H9 (cell line): ENCODE results near the gene AKAP12. TPM values are rescaled to one million over a fixed set of nuclear protein-coding genes. Genes with fewer than 3 reads are reported as not detected.

Experiments
- DNase-seq: peaks from one replicate; pipeline ENCODE4 v3.0.0-alpha.2; 2017
- H2AFZ ChIP-seq: one replicate; pipeline ENCODE4 v1.6.1; 2013; ENCODE audit warnings: mild to moderate bottlenecking, low read length, control low read depth, moderate library complexity
- H2AK5ac ChIP-seq: 2 replicates; pipeline ENCODE4 v1.6.1; 2013; ENCODE audit warnings: low read length, control low read depth, mixed read lengths; ENCODE audit not compliant: insufficient read length
- H2BK120ac ChIP-seq: one replicate; pipeline ENCODE4 v1.6.1; 2013; ENCODE audit warnings: low read depth, mild to moderate bottlenecking, low read length, control low read depth, inconsistent platforms; ENCODE audit not compliant: poor library complexity, severe bottlenecking
- H2BK12ac ChIP-seq: 2 replicates; pipeline ENCODE4 v1.6.1; 2013; ENCODE audit warnings: low read length, control low read depth, mixed read lengths, low read depth; ENCODE audit not compliant: insufficient read length
- H2BK15ac ChIP-seq: 2 replicates; pipeline ENCODE4 v1.6.1; 2013; ENCODE audit warnings: low read depth, low read length, control low read depth
- H2BK20ac ChIP-seq: one replicate; pipeline ENCODE4 v1.6.1; 2013; ENCODE audit warnings: low read depth, mild to moderate bottlenecking, low read length, control low read depth, inconsistent platforms; ENCODE audit not compliant: poor library complexity, severe bottlenecking
- H2BK5ac ChIP-seq: 2 replicates; pipeline ENCODE4 v1.6.1; 2013; ENCODE audit warnings: low read length, control low read depth, mixed read lengths; ENCODE audit not compliant: insufficient read length
- H3K14ac ChIP-seq: 2 replicates; pipeline ENCODE4 v1.6.1; 2013; ENCODE audit warnings: low read length, control low read depth; ENCODE audit not compliant: insufficient read depth
- H3K18ac ChIP-seq: 2 replicates; pipeline ENCODE4 v1.6.1; 2013; ENCODE audit warnings: low read depth, mild to moderate bottlenecking, mixed read lengths, low read length, control low read depth; ENCODE audit not compliant: insufficient read length
- H3K23ac ChIP-seq: 2 replicates; pipeline ENCODE4 v1.6.1; 2013; ENCODE audit warnings: low read length, control low read depth, mixed read lengths, low read depth; ENCODE audit not compliant: insufficient read length
- H3K23me2 ChIP-seq: 2 replicates; pipeline ENCODE4 v1.6.1; 2013; ENCODE audit warnings: low read depth, mild to moderate bottlenecking, mixed read lengths, low read length, control low read depth; ENCODE audit not compliant: insufficient read length, poor library complexity, severe bottlenecking
- H3K27ac ChIP-seq: 2 replicates; pipeline ENCODE4 v1.5.1; 2013; ENCODE audit warnings: low read length, control low read depth, mixed read lengths, low read depth; ENCODE audit not compliant: insufficient read length
- H3K27me3 ChIP-seq: 2 replicates; pipeline ENCODE4 v1.6.1; 2013; ENCODE audit warnings: low read length, control low read depth, inconsistent platforms; ENCODE audit not compliant: insufficient read depth
- H3K4ac ChIP-seq: 2 replicates; pipeline ENCODE4 v1.6.1; 2013; ENCODE audit warnings: low read depth, mild to moderate bottlenecking, control low read depth, inconsistent platforms, low read length, moderate library complexity
- H3K4me1 ChIP-seq: 2 replicates; pipeline ENCODE4 v1.6.1; 2013; ENCODE audit warnings: low read length, control low read depth, inconsistent platforms; ENCODE audit not compliant: insufficient read depth
- H3K4me2 ChIP-seq: 2 replicates; pipeline ENCODE4 v1.6.1; 2013; ENCODE audit warnings: low read length, control low read depth, mixed read lengths; ENCODE audit not compliant: insufficient read length, insufficient read depth
- H3K56ac ChIP-seq: 2 replicates; pipeline ENCODE4 v1.6.1; 2013; ENCODE audit warnings: low read depth, mild to moderate bottlenecking, mixed read lengths, low read length, control low read depth; ENCODE audit not compliant: insufficient read length
- H3K79me1 ChIP-seq: 2 replicates; pipeline ENCODE4 v1.6.1; 2013; ENCODE audit warnings: low read depth, mild to moderate bottlenecking, moderate library complexity, low read length, control low read depth, inconsistent platforms; ENCODE audit not compliant: insufficient read depth, poor library complexity, severe bottlenecking
- H3K79me2 ChIP-seq: 2 replicates; pipeline ENCODE4 v1.6.1; 2013; ENCODE audit warnings: low read length, control low read depth, inconsistent platforms; ENCODE audit not compliant: insufficient read depth
- H3K9ac ChIP-seq: 2 replicates; pipeline ENCODE4 v1.6.1; 2013; ENCODE audit warnings: low read length, control low read depth, mixed read lengths; ENCODE audit not compliant: insufficient read length; ENCODE audit errors: extremely low read depth
- H3K9me3 ChIP-seq: one replicate; pipeline ENCODE4 v1.6.1; 2013; ENCODE audit warnings: low read depth, low read length, inconsistent platforms; ENCODE audit not compliant: control insufficient read depth
- H3T11ph ChIP-seq: one replicate; pipeline ENCODE4 v1.6.1; 2013; ENCODE audit warnings: mild to moderate bottlenecking, low read length, control low read depth, inconsistent platforms
- H4K20me1 ChIP-seq: one replicate; pipeline ENCODE4 v1.6.1; 2013; ENCODE audit not compliant: control insufficient read depth, insufficient read length, insufficient read depth
- H4K5ac ChIP-seq: 2 replicates; pipeline ENCODE4 v1.6.1; 2013; ENCODE audit warnings: low read depth, mild to moderate bottlenecking, mixed read lengths, low read length, control low read depth; ENCODE audit not compliant: insufficient read length
- H4K8ac ChIP-seq: replicated peaks from 2 replicates; pipeline ENCODE4 v1.6.1; 2013; ENCODE audit warnings: low read length, control low read depth, mixed read lengths, low read depth; ENCODE audit not compliant: insufficient read length
- H4K91ac ChIP-seq: 2 replicates; pipeline ENCODE4 v1.6.1; 2013; ENCODE audit warnings: low read depth, mild to moderate bottlenecking, moderate library complexity, mixed read lengths, low read length, control low read depth; ENCODE audit not compliant: insufficient read length
- H3K27ac Mint-ChIP-seq, 3 experiments: 2 replicates in 2 of 3; 3 replicates in 1 of 3; pipeline ENCODE4 v1.8.0; 2020 to 2021; ENCODE audit warnings: mixed read lengths in 3 of 3, mild to moderate bottlenecking in 1 of 3, moderate library complexity in 1 of 3
- H3K27me3 Mint-ChIP-seq: 2 replicates; pipeline ENCODE4 v1.8.0; 2021; ENCODE audit warnings: low read depth, mild to moderate bottlenecking, moderate library complexity, mixed read lengths
- H3K36me3 Mint-ChIP-seq, 3 experiments: 2 replicates in 2 of 3; 3 replicates in 1 of 3; pipeline ENCODE4 v1.8.0; 2020 to 2021; ENCODE audit warnings: low read depth in 3 of 3, mixed read lengths in 3 of 3; ENCODE audit not compliant: insufficient read depth in 1 of 3
- H3K4me1 Mint-ChIP-seq, 2 experiments: 2 replicates each; pipeline ENCODE4 v1.8.0; 2020; ENCODE audit warnings: mixed read lengths in 2 of 2
- H3K4me3 Mint-ChIP-seq, 2 experiments: 2 replicates in 1 of 2; 3 replicates in 1 of 2; pipeline ENCODE4 v1.8.0; 2020 to 2021; ENCODE audit warnings: mild to moderate bottlenecking in 2 of 2, mixed read lengths in 2 of 2, moderate library complexity in 1 of 2
- H3K9me3 Mint-ChIP-seq, 2 experiments: 2 replicates in 1 of 2; 3 replicates in 1 of 2; pipeline ENCODE4 v1.8.0; 2020; ENCODE audit warnings: mild to moderate bottlenecking in 2 of 2, mixed read lengths in 2 of 2, moderate library complexity in 1 of 2
- CTCF ChIP-seq: fragments of 200-600 bp; sonication (generic); conservative IDR thresholded peaks from 3 replicates; pipeline ENCODE4 v1.8.0; 2021; ENCODE audit warnings: antibody characterized with exemption, mild to moderate bottlenecking
- WGBS: extraction: QIAGEN DNeasy Blood & Tissue Kit; methylation state at CpG from one replicate; pipeline ENCODE4 v1.1.7; 2013; ENCODE audit warnings: missing lambda C conversion rate, low lambda C conversion rate, mixed read lengths; ENCODE audit not compliant: insufficient read length; ENCODE audit errors: extremely low coverage; 5-methylcytosine and 5-hydroxymethylcytosine counted together
- total RNA-seq: library from RNA; stranded (reverse); gene quantifications from 2 replicates; pipeline ENCODE4 v1.2.1, GENCODE V29; 2021

The AKAP12 gene
- total RNA-seq, 1 experiment from 2014 or later = 52.3 TPM

- peaks cover 3 to 10% (median 7%) of the 10 kb centered on the region in 3 experiments; a peak in 4 of 7 replicates for H3K36me3 Mint-ChIP-seq
- H3K4me1 Mint-ChIP-seq = peaks cover 18 to 23% of the 10 kb centered on the region in 2 experiments
- Histone ChIP-seq H3T11ph (no peak overlapping the region), H2BK20ac (no peak overlapping the region), H2AFZ (no peak overlapping the region), H3K4ac (no peak overlapping the region), H3K9ac (no peak overlapping the region), H3K23me2 (no peaks in the 10 kb centered on the region), H3K27me3 (no peaks in the 10 kb centered on the region), H3K4me2 (no peak overlapping the region), H2BK5ac (no peak overlapping the region), H3K23ac (no peak overlapping the region), H2BK12ac (no peak overlapping the region), H3K79me1 (no peaks in the 10 kb centered on the region), H3K18ac (no peak overlapping the region), H3K79me2 (no peaks in the 10 kb centered on the region), H3K56ac (no peak overlapping the region), H4K5ac (no peak overlapping the region), H2AK5ac (no peak overlapping the region), H4K20me1 (no peaks in the 10 kb centered on the region), H4K91ac (no peak overlapping the region), H4K8ac (no peak overlapping the region), H3K9me3 (no peaks in the 10 kb centered on the region), H3K14ac (no peak overlapping the region), H2BK15ac (no peak overlapping the region), H3K4me1 (no peaks in the 10 kb centered on the region), H2BK120ac (no peak overlapping the region), H3K27ac (no peak overlapping the region)
- peak overlapping the region in 1 of 2 experiments; percentile 33; a peak in 1 of 5 replicates for H3K4me3 Mint-ChIP-seq
- TF ChIP-seq CTCF = peak; percentile 99
- no CpG with 5 or more reads among the region's 12 CpGs for WGBS
- H3K9me3 Mint-ChIP-seq = no peaks in the 10 kb centered on the region; a peak in 1 of 5 replicates
- DNase-seq = peak; percentile 90
- peak overlapping the region in 2 of 3 experiments; percentile 49 to 76; a peak in 3 of 7 replicates for H3K27ac Mint-ChIP-seq
- H3K27me3 Mint-ChIP-seq = peaks cover 17% of the 10 kb centered on the region
Measured at GRCh38 chr6:151323791-151324487, 84.2 kb downstream of the AKAP12 start.
